ENCODE data around the gene KCNN4.

Gene KCNN4

DNA sequence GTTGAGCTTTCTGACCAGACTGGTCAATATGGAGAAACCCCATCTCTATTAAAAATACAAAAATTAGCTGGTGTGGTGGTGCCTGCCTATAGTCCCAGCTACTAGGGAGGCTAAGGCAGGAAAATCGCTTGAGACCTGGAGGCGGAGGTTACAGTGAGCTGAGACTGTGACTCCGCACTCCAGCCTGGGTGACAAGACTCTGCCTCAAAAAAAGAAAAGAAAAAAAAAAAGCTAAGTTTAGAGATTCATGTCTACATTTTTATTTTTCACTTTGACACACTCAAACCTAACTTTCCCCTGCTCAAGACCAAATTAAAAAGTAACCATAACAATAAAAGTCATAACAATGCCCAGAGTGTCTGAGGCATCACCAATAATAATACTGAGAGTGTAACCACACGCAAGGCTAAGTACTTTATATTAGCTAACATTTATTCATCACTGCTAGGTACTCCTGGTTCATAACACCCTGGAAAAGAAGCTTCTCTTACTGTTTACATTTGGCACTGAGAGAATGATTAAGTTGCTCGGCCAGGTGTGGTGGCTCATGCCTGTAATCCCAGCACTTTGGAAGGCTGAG is 59.2 kb downstream of the KCNN4 start:
- H3K36me3 ChIP-seq, result no peaks in the 10 kb centered on the region
- H3K27ac ChIP-seq, result no peak overlapping the region
- H3K4me1 ChIP-seq, result no peaks in the 10 kb centered on the region
- no peak overlapping the region for H3K4me3 ChIP-seq
- intact Hi-C loops (cut with DNase I; ENCODE audit: low total_unique reads), result no loop called here
- peaks cover 0 to 26% of the 10 kb centered on the region in 2 donors for H3K27me3 ChIP-seq
- TF ChIP-seq CTCF (IDR thresholded peaks at IDR 0.05), result no peak
- DNase-seq, result no peak
- H3K9me3 ChIP-seq, result no peaks in the 10 kb centered on the region

- Histone ChIP-seq H3K27ac (no peak overlapping the region), H3K4me3 (no peak overlapping the region), H3K27me3 (peaks cover 0 to 26% of the 10 kb centered on the region in 2 donors), H3K36me3 (no peaks in the 10 kb centered on the region), H3K4me1 (no peaks in the 10 kb centered on the region), H3K9me3 (no peaks in the 10 kb centered on the region)
- DNase-seq, result no peak
- intact Hi-C loops (cut with DNase I; ENCODE audit: low total_unique reads), result no loop called here
- no peak for TF ChIP-seq CTCF (IDR thresholded peaks at IDR 0.05)
Observed at GRCh38 chr19:43720936-43721335, 59.8 kb downstream of the KCNN4 start.

DNA sequence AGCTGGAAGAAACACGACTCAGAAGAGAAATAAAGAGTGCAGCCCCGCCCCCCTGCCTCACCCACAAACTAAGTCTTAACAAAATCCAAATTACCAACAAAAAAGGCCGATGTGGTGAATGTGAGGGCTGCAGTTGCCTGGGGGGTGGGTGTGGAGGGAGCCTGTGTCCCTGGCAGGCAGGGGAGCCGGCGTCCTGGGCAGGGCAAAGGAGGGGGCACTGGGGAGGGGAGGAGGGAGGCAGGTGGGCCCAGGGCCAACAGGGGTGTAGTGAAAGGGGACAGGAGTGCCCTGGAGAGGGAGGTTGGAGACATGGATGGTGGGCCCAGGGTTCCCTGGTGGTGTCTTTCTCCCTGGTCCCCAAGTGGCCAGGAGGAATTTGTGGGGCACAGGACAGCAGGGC is 60.9 kb downstream of the KCNN4 start:
- Histone ChIP-seq H3K27ac (no peak overlapping the region), H3K4me3 (no peak overlapping the region), H3K4me1 (no peaks in the 10 kb centered on the region), H3K27me3 (peaks cover 0 to 26% of the 10 kb centered on the region in 2 donors), H3K9me3 (no peaks in the 10 kb centered on the region), H3K36me3 (no peaks in the 10 kb centered on the region)
- TF ChIP-seq CTCF (IDR thresholded peaks at IDR 0.05), result no peak
- no peak for DNase-seq
- intact Hi-C loops (cut with DNase I; ENCODE audit: low total_unique reads), result no loop called here

- H3K27ac ChIP-seq, result no peak overlapping the region
- no peak for DNase-seq
- H3K9me3 ChIP-seq, result no peaks in the 10 kb centered on the region
- intact Hi-C loops (cut with DNase I; ENCODE audit: low total_unique reads), result no loop called here
- peaks cover 0 to 26% of the 10 kb centered on the region in 2 donors for H3K27me3 ChIP-seq
- H3K36me3 ChIP-seq, result no peaks in the 10 kb centered on the region
- no peak for TF ChIP-seq CTCF (IDR thresholded peaks at IDR 0.05)
- no peaks in the 10 kb centered on the region for H3K4me1 ChIP-seq
- H3K4me3 ChIP-seq, result no peak overlapping the region
Observed at GRCh38 chr19:43719378-43719868, 61.4 kb downstream of the KCNN4 start.

- no peak for TF ChIP-seq CTCF (IDR thresholded peaks at IDR 0.05)
- DNase-seq, result no peak
- H3K27me3 ChIP-seq, result peaks cover 0 to 26% of the 10 kb centered on the region in 2 donors
- H3K9me3 ChIP-seq, result no peaks in the 10 kb centered on the region
- H3K27ac ChIP-seq, result no peak overlapping the region
- H3K4me1 ChIP-seq, result no peaks in the 10 kb centered on the region
- intact Hi-C loops (cut with DNase I; ENCODE audit: low total_unique reads), result no loop called here
- H3K36me3 ChIP-seq, result no peaks in the 10 kb centered on the region
- H3K4me3 ChIP-seq, result no peak overlapping the region
Observed at GRCh38 chr19:43718627-43719377, 62.0 kb downstream of the KCNN4 start.

Data from tibial artery (tissue), 4 donors.